HCT116 (cell line): Measurements from ENCODE around the gene OPCML.

ENCODE experiments used
- CTCF ChIP-seq, 3 experiments: fragments of 200-600 bp in 1 of 3; sonication (generic) in 1 of 3; IDR thresholded peaks in 2 of 3; conservative IDR thresholded peaks in 1 of 3; 2 replicates each; pipeline ENCODE4 v1.5.1; 2012 to 2017; ENCODE audit warnings: low read depth in 2 of 3, low read length in 2 of 3, antibody characterized with exemption in 1 of 3, borderline replicate concordance in 1 of 3, control low read depth in 1 of 3, mild to moderate bottlenecking in 1 of 3, mixed read lengths in 1 of 3, mixed run types in 1 of 3, moderate library complexity in 1 of 3; ENCODE audit not compliant: insufficient read depth in 1 of 3
- EZH2 ChIP-seq: fragments of 200-600 bp; sonication (generic); IDR thresholded peaks from 2 replicates; pipeline ENCODE4 v1.6.1; 2017; ENCODE audit warnings: antibody characterized with exemption, mixed run types
- POLR2A ChIP-seq: IDR thresholded peaks from 2 replicates; pipeline ENCODE4 v1.7.0; 2011; ENCODE audit warnings: borderline replicate concordance; ENCODE audit not compliant: insufficient read depth, insufficient read length; ENCODE audit errors: extremely low read depth
- POLR2AphosphoS5 ChIP-seq: IDR thresholded peaks from 2 replicates; pipeline ENCODE4 v1.6.1; 2011; ENCODE audit warnings: mild to moderate bottlenecking, low read depth, low read length, moderate library complexity
- SP1 ChIP-seq: IDR thresholded peaks from 2 replicates; pipeline ENCODE4 v1.6.1; 2012; ENCODE audit warnings: low read depth

DNA sequence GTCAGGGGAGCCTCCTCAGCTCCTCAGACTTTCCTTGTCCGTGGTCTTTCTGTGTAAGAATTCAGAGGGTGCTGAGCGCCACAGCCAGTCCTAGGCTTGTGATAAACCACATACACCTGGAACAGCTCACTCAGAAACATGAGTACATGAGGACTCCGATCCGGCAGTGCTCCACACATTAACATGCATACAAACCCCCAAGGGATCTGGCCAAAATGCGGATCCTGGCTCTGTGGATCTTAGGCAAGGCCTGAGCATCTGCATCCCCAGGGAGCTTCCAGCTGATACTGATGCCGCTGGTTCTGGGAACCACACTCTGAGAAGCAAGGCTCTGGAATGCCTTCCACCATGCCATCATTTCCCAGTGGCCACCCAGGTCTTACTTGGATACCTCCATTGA is 20.6 kb upstream of the OPCML start:
- TF ChIP-seq EZH2 (no peak), SP1 (no peak), POLR2A (no peak), POLR2AphosphoS5 (no peak), CTCF (IDR thresholded peaks at IDR 0.05 in 2 of 3, conservative IDR thresholded peaks at IDR 0.05 in 1 of 3; ENCODE audit: borderline replicate concordance in 1 of 3, insufficient read depth in 1 of 3, low read depth in 2 of 3, low read length in 2 of 3) (no peak)
